M059J (cell line): ENCODE measurements around the gene SCAI. TPM values are rescaled to one million over a fixed set of nuclear protein-coding genes. Genes with fewer than 3 reads are reported as not detected.
"Not testable (repeated sequence)": the region's sequence is repeated elsewhere in the genome, so short reads cannot be mapped to it uniquely, and the experiment has no call there.

Experiments
- DNase-seq: peaks from one replicate; pipeline ENCODE4 v3.0.0-alpha.2; 2012; ENCODE audit warnings: low read depth
- total RNA-seq: library from RNA; depleted of rRNA; stranded (reverse); fragments of >200 nt; shearing (Covaris generic); gene quantifications from 2 replicates; pipeline ENCODE4 v1.2.3, GENCODE V29; 2014

SCAI gene
- total RNA-seq, 1 experiment from 2014 or later: 3.0 TPM

DNA sequence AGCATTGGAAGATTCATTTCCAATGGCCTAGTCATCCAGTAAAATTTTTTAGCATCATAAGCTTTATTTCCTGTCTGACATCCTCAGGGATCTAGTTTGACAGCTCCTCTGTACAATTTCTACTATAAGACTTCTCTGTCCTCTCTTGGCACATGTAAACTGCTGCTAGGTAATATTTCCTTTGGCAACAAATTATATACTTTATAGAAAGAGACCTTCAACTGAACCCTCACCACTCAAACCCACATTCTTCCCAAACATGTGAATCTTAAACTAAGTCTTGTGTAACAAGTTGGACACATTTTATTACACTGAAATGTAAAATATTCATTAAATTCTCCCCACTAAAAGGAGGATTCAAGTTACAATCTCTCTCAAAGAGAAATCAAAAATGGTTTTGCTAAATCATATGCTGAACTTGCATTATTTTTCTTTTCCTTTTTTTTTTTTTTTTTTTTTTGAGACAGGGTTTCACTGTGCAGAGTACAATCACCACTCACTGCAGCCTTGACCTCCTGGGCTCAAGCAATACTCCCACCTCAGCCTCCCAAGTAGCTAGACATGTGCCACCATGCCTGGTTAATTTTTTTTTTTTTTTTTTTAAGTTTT is 36.9 kb downstream of the SCAI start:
- peak; percentile 62 for DNase-seq

DNA sequence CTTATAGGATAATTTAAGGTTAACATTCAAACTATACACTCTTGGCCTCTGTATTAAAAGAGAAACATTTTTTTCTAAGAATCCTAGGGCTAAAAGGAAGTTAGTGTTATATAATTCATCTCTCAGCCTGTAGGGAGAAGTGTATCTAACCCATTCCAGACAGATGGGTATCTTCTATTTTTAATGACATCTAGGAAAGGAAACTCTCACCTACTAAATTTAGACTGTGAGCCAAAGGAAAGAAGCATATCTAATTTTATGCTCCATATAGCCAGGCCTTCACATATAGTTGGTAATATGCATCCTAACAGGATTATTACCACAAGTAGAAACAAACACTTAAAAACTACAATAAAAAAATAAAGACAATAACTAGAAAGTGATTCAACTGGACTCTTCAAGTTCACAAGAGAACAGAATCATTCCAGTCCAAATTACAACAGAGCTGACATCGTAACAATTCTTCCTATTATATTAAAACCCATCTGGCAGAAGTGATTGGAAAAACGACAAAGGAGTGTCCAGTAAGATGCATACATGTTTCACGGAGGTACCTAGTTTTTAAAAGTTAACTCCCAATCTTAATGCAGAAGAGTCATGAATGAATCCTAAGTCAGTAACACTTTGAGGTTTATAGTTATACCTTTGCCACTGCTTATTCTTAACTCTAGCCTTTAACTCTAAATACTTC is 39.4 kb downstream of the SCAI start:
- no peak for DNase-seq

DNA sequence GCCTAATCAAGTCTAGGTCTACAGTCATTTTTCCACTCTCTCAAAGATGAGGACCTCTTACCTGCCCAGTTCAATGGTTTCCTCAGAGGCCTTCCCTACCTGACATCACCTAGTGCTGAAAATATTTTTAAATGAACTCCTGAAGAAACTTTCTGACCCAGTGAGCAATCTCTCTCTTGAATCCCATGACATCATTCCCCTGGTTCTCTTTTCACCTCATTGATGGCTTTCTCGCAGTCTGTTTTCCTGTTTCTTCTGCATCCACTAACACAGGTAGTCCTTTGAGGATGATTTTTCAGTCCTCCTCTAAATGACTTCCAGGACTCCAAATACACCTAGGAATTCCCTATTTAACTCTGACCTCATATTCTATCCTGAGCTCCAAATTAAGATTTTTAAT is 40.3 kb downstream of the SCAI start:
- DNase-seq: no peak

DNA sequence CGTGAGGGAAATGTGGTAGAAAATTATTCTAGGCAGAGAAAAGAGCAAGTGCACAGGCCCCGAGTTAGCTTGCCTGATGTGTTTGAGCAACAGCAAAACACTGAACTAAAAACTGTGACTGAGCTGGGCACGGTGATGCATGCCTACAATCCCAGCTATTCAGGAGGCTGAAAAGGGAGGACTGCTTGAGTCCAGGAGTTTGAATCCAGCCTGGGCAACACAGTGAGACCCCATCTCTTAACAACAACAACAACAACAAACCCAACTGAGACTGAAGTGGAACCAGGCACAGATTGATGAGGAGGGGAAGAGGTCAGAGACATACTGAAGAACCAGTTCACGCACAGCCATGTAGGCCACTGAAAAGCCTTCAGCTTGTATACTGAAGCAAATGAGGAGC is 42.5 kb downstream of the SCAI start:
- no peak for DNase-seq

DNA sequence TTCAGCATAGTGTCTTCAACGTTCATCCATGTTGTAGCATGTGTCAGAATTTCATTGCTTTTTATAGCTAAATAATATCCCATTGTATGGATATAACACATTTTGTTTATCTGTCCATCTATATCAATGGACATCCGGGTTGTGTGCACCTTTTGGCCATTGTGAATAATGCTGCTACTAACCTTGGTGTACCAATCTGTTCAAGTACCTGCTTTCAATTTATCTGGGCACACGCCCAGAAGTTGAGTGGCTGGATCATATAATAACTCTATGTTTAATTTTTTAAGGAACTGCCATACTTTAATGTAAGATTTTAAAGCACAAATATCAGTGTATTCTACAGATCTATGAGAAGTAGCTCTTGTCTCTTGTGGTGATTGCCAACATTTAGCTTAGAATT is 43.5 kb downstream of the SCAI start:
- DNase-seq: no peak

DNA sequence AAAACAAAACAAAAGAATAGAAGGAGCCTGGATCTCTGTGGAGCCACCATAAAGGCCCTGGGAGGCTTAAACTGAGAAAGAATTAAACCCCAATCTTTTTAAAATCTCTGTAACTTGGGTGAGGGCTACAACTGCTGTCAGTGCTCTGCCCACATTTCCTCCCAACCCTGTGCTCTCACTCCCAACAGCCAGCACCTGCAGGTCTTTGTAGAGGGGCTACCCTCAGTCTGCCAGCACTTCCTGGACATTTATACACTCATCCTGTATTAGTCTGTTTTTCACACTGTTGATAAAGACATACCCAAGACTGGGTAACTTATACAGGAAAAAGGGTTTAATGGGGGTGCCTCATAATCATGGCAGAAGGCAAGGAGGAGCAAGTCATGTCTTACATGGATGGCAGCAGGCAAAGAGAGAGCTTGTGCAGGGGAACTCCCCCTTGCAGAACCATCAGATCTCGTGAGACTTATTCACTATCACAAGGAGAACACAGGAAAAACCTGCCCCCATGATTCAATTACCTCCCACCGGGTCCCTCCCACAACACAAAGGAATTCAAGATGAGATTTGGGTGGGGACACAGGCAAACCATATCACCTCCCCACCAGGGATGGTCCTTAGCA is 47.4 kb downstream of the SCAI start:
- DNase-seq: no peak

DNA sequence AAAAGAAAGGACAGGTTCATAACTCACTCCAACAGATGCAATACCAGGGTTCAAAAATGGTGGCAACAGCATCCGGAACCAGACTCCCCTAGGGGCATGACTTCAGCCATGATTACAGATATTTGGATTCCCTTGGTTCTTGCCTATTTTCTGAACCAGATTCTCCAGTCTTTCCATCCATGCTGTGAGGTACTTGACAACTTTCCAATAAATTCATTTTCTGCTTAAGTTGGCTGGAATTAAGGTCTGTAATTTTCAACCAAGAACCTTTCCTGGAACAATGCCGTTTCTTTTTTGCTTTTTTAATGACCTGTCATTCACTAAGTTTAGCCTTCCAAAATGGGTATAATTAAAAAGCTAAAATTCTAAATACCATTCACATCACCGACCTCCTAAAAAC is 52.2 kb downstream of the SCAI start:
- no peak for DNase-seq

DNA sequence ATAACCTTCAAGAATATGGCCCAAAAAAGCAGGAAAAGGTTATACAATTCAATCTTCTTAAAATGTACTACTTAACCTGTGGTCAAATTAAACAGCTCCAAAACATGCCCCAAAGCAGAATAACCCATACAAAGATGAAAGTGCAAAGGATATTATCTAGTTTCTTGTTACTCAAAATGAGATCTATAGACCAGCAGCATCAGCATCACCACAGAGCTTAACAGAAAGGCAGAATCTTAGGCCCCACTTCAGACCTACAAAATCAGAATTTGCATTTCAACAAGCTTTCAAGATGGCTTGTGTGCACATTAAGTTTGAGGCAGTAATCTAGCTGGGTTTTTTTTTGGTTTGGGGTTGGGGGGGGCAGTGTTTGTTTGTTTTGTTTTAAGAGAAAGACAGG is 54.0 kb downstream of the SCAI start:
- no peak for DNase-seq

DNA sequence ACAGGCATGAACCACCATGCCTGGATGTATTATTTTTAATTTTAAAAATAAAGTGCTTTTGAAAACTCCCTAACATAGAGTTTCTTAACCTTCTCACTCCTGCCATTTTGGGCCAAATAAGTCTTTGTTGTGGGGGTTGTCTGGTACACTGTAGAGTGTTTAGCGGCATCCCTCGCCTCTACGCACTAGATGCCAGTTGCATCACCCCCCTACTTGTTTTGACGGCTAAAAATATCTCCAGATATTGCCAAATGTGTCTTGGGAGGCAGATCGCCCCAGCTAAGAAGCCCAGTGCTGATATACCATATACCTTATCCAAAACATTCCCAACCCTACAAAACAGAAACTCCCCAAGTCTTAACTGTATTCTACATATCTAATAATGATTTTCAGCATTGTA is 54.6 kb downstream of the SCAI start:
- DNase-seq: no peak

DNA sequence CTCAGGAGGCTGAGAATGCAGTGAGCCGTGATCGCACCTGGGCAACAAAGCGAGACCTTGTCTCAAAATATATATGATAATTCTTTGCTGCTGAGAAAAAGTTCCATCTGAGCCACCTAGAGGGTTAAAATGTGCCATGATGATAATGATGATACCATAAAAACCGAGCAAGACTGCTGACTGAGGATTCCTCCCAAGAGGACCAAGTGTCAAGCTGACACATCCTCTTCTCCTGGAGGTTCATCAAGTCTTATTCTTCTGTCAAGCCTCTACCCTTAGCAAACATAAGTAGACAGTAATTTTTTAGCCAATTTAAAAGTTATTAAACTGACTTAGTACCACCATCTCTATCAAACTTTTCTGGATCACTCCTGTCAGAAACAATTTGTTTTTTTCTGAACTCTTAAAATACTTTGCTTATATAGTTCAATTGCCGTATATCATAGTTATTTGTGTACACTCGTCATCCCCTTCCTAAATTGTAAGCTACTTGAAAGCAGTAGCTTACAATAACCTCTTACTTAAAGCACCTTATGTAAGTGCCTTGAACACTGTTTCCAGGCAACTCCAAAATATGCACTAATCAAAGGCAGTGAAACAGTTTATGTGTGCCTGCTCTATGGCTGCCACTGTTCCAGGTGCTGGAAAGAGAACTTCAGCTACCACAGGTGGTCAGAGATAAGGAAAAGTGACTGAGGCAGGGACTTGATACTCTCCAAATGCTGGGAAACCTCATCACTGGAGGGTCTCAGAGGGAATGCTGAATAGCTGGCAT is 57.4 kb downstream of the SCAI start:
- DNase-seq: no peak

DNA sequence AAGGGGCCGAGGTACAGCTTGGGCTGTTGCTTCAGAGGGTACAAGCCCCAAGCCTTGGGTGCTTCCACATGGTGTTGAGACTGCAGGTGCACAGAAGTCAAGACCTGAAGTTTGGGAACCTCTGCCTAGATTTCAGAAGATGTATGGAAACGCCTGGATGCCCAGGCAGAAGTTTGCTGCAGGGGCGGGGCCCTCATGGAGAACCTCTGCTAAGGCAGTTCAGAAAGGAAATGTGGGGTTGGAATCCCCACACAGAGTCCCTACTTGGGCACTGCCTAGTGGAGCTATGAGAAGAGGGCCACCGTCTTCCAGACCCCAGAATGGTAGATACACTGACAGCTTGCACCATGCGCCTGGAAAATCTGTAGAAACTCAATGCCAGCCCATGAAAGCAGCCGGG is 61.1 kb downstream of the SCAI start:
- not testable (repeated sequence) for DNase-seq

DNA sequence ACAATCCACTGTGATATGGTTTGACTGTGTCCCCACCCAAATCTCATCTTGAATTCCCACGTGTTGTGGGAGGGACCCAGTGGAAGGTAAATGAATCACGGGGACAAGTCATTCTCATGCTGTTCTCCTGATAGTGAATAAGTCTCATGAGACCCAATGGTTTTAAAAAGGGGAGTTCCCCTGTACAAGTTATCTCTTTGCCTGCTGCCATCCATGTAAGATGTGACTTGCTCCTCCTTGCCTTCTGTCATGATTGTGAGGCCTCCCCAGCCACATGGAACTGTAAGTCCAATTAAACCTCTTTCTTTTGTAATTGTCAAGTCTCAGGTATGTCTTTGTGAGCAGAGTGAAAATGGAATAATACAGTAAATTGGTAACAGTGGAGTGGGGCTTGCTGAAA is 62.5 kb downstream of the SCAI start:
- DNase-seq: not testable (repeated sequence)

DNA sequence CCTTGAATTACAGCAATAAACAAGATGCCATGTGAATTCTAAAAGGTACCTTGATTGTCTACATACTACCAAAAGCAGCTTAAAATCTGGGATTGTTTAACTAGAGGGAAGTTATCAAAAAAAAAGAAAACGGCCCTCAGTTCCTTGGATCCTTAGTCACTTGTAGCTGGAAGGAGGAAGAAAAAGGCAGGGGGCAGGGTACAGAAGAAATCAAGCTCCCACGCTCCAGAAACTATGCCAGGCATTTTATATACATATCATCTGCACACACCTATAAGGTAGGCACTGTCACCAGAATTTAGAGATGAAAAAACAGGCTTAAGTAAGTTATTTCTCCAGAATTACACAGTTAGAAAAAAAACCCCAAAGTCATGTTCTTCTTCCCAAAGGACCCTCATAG is 63.4 kb downstream of the SCAI start:
- no peak for DNase-seq

DNA sequence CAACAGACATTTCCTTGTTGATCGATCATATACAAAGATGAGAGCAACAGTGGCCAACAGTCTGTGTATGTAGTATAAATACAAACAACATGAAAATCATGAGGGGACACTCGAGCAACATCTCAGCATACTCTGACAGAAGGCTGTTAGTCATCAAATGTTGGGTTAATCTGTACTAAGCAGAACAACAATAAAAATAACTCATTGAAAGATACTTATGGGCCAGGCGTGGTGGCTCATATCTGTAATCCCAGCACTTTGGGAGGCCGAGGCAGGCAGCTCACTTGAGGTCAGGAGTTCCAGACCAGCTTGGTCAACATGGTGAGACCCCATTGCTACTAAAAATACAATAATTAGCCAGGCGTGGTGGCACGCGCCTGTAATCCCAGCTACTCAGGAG is 67.3 kb downstream of the SCAI start:
- no peak for DNase-seq

DNA sequence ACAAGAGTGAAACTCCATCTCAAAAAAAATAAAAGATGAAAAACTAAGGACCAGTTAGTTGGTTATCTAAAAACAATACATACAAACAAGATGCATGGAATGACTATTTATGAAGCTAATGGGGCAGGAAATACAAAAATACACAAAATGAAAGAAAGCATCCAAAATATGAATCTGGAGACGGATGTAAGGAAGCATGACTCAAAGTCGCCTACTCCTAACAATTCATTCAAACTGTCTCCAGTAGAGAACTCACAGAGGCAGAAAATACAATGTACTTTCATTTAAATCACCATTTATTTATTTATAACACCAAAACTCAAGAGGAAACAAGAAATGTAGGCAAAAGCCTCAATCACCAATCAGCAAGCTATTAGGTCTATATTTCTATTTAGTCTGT is 68.4 kb downstream of the SCAI start:
- no peak for DNase-seq

DNA sequence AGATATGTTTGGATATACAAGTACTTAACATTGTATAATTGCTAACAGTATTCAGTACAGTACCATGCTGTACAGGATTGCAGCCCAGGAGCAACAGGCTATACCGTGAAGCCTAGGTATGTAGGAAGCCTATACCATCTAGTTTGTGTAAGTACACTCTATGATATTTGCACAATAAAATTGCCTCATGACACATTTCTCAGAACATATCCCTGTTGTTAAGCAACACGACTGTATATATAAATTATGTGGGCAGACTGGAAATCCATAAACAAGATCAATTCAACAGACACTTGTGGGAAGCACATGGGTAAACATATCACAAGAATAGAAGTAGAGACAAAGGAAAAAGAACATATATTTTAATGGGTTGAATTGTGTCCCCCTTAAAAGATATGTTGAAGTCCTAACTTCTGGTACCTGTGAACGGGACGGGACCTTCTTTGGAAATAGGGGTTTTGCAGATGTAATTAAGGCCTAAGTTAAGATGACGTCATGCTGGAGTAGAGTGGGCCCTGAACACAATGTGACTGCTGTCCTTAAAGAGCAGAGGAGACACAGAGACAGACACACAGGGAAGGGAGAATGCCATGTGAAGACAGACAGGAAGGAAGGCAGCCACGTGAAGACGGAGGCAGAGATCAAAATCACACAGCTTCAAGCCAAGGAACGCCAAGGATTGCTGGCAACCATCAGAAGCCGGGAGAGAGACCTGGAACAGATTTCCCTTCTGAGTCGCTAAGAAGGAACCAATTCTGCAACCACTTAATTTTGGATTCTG is 76.3 kb downstream of the SCAI start:
- peak; percentile 10 for DNase-seq

DNA sequence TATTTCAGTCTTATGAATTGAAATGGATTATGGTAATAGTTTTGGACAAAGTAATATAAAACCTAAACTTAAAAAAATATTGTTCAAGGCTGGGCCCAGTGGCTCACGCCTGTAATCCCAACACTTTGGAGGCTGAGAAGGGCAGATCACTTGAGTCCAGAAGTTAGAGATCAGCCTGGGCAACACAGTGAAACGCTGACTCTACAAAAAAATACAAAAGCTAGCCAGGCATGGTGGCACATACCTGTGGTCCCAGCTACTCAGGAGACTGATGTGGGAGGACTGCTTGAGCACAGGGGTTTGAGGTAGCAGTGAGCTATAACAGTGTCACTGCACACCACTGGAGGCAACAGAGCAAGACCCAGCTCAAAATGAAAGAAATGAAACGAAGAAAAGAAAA is 81.9 kb downstream of the SCAI start:
- DNase-seq: no peak

DNA sequence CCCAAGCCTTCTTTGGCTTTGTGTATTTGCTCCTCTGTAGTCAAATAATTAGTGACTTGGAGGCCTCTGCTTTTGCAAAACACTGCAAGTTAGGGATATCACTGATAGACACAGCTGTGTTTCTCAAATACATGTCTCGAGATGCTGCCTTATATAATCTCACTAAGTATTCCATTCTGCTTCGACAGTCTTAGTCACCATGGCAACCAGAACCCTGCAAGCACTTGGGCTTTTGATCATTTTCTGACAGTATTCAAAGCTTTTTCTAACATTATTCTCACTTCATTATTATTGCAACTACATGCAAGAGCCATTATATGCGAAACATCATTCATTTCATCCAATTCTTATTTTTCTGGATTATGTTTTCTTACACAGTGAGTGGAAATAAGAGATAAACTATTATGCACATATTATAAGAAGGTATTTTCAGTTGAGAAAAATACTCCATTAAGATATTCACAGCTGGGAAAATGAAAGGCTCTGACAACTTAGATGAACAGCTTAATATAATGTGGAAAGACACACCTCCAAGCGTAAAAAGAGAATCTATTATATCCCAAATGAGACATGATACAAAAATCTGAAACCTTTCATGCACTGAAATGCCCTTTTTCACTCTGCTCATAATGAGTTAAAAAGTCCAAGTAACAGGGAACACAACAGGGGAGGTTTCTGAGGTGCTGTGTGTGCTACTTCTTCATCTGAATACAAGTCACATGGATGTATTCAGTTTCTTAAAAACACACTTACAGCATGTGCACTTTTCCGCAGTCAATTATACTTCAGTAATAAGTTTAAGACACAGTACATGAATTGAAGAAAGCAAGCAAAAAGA is 93.9 kb downstream of the SCAI start:
- DNase-seq: no peak

DNA sequence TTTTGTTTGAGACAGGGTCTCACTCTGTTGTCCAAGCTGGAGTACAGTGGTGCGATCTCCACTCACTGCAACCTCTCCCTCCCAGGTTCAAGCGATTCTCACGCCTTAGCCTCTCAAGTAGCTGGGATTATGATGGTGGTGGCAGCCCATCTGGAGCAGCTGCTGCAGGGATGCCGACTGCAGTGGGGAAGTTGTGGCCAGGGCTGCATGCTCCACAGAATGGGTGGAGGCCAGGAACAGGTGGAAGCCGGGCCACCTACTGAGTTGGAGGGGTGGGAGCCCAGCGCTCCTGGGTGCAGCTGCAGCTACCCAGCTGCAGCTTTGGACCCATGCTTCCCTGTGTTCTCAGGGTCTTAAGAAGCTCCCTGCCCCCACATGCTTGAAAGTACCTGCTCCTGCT is 99.7 kb downstream of the SCAI start:
- no peak for DNase-seq

DNA sequence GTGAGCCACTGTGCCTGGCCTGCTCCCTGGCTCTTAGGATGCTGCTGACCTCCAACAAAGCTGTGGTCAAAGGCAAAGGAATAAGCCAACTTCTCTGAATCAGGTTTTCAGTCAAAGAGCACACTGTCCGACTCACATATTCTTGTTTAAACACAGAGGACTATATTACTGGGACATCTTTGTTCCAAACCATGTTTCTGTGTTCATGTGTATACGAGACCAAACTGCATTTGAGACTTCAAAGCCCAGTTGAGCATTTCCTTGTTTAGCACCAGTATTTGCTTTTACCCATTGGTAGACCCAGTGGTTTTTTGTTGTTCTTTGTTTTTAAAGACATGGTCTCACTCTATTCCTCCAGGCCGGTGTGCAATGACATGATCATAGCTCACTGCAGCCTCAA is 100.2 kb downstream of the SCAI start:
- DNase-seq: no peak

DNA sequence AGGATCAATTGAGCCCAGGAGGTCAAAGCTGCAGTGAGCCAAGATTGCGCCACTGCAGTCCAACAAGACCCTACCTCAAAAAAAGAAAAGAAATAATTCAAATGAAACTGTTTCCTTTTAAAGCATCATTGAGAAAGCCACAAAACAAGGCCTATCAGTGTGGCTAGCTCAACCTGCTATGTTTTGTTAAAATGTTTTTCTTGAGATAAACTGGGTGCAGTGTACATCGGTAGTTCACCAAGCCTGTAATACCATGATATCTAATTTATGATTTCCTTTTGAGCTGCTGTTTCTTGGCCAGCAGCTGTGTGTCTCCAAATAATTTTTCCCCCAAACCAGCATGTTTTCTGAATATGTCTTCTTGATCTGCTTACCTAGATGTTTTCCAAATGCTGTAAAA is 105.2 kb downstream of the SCAI start:
- DNase-seq: no peak
